Parathyroid adenoma (tissue), 2 donors: ENCODE measurements around the gene KCNG4.

Experiments used
- H2AFZ ChIP-seq: fragments of 300-600 bp; sonication (generic); one replicate; pipeline ENCODE4 v1.7.0; 2017; ENCODE audit warnings: antibody characterized with exemption, mild to moderate bottlenecking
- H3K27ac ChIP-seq: fragments of 300-600 bp; sonication (generic); one replicate; pipeline ENCODE4 v1.7.0; 2017
- H3K27me3 ChIP-seq: fragments of 300-600 bp; sonication (generic); one replicate; pipeline ENCODE4 v1.7.0; 2017; ENCODE audit warnings: low read length; ENCODE audit not compliant: control insufficient read depth, insufficient read depth
- H3K36me3 ChIP-seq: fragments of 300-600 bp; sonication (generic); one replicate; pipeline ENCODE4 v1.7.0; 2017; ENCODE audit warnings: low read length; ENCODE audit not compliant: control insufficient read depth, insufficient read depth
- H3K4me1 ChIP-seq: fragments of 300-600 bp; sonication (generic); one replicate; pipeline ENCODE4 v1.7.0; 2017; ENCODE audit warnings: control low read depth
- H3K4me2 ChIP-seq: fragments of 300-600 bp; sonication (generic); one replicate; pipeline ENCODE4 v1.7.0; 2017; ENCODE audit warnings: low read length
- H3K4me3 ChIP-seq: fragments of 300-600 bp; sonication (generic); one replicate; pipeline ENCODE4 v1.7.0; 2017; ENCODE audit warnings: low read depth, low read length
- H3K79me2 ChIP-seq: fragments of 300-600 bp; sonication (generic); one replicate; pipeline ENCODE4 v1.7.0; 2017; ENCODE audit warnings: control low read depth
- H3K9ac ChIP-seq: fragments of 300-600 bp; sonication (generic); one replicate; pipeline ENCODE4 v1.7.0; 2017; ENCODE audit warnings: mild to moderate bottlenecking
- H3K9me3 ChIP-seq: fragments of 300-600 bp; sonication (generic); one replicate; pipeline ENCODE4 v1.7.0; 2017; ENCODE audit warnings: low read length; ENCODE audit not compliant: control insufficient read depth
- CTCF ChIP-seq: fragments of 300-600 bp; sonication (generic); IDR thresholded peaks from one replicate; pipeline ENCODE4 v1.7.0; 2017; ENCODE audit warnings: antibody characterized with exemption, mild to moderate bottlenecking
- donor health status: primary hyperparathyroidism.

KCNG4 gene

DNA sequence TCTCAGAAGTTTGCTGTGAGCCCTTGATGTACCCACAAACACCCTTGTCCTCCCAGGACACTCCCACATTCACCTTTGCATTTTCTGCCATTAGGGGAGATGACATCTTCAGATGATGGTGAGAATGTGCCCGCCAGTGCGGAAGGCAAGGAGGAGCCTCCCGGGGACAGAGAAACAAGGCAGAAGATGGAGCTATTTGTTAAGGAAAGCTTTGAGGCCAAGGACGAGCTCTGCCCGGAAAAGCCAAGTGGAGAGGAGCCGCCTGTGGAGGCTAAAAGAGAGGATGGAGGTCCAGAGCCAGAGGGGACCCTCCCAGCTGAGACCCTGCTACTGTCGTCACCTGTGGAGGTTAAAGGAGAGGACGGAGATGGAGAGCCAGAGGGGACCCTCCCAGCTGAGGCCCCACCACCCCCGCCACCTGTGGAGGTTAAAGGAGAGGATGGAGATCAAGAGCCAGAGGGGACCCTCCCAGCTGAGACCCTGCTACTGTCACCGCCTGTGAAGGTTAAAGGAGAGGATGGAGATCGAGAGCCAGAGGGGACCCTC lies 70.0 kb downstream of the KCNG4 start:
- H3K4me1 ChIP-seq, result no peaks in the 10 kb centered on the region
- H3K4me3 ChIP-seq, result no peak overlapping the region
- H3K27me3 ChIP-seq, result no peaks in the 10 kb centered on the region
- no peak for TF ChIP-seq CTCF
- H3K9ac ChIP-seq, result no peak overlapping the region
- H3K79me2 ChIP-seq, result no peaks in the 10 kb centered on the region
- H2AFZ ChIP-seq, result no peak overlapping the region
- no peaks in the 10 kb centered on the region for H3K36me3 ChIP-seq
- no peaks in the 10 kb centered on the region for H3K9me3 ChIP-seq
- H3K4me2 ChIP-seq, result no peak overlapping the region
- no peak overlapping the region for H3K27ac ChIP-seq
